HG03457 (cell line): ENCODE data around the gene FXR2.
"Not testable (repeated sequence)": the region's sequence is repeated elsewhere in the genome, so short reads cannot be mapped to it uniquely, and the experiment has no call there.

Source experiments
- ATAC-seq: cut with Tn5 transposase; IDR thresholded peaks from one replicate; pipeline ENCODE4 v1.9.1; 2021; ENCODE audit warnings: moderate number of reproducible peaks; ENCODE audit not compliant: unreplicated experiment

FXR2 gene

DNA sequence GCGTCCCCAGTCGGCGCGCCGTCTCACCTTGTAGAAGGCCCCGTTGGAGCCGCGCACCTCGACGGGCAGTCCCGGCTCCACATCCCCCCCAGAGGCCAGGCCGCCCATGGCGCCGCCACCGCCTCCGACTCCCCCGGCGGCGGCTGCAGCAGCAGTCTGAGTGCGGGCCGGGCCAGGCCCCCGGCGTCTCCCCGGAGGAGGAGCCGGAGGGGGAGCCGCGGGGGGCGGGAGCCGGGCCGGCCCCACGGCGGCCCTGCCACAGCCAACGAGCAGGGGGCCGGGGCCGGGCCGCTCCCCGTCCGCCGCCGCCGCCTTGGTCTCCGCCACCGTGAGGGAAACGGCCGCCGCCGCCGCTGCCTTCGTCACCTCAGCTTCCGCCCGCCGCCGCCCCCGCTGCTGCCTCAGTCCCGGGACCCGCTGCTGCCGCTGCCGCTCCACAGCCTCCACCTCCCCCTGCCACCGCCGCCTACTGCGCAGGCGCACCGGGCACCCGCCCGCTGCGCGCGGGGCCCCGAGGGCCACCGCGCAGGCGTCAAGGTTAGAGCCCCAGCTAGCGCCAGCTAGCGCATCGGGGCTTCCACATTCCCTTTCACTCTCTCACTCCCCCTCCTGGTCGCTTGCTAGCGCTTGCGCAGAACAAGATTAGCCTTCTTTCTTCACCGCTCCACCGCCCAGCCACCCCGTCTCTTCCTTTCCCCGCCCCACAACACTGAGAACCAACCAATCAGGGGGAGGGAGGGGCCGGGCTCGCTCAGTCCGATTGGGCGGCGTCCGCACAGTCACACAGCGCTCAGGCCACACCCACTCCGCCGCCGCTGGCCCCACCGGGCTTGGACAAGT, at the start of gene FXR2:
FXR2 (minus strand) TSS at position 473 of the 840 bp plus-strand sequence; CDS start at position 108, 365 bp downstream.
- ATAC-seq, result peak; percentile 78

DNA sequence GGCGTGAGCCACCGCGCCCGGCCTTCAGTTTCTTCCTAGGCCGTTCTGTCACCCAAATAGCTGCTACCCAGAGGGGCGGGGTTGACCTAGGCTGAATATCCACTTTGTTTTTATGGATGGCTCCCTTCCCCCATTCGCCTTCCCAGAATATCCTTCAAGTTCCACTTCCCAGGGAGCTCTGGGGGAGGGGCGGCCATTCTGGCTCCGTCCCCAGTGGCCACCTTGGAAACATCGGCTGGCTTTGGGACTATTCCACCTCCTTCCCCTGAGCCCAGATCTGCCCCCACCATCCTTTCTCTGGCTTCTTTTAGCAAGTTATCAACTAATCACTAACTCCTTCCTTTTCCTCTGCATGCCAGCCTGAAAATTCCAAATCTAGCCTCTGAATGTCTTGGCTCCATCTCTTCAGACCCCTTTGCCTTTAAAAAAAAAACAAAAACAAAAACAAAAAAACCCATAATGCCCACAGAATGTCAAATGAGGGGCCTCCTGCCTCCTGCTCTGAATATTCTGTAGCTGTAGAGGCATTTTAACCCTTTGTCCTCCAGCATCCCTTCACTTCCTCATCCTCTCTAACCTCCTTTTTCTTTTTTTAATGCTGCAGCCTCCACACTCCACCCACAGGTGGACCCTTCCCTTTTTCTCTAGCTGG, 42.4 kb upstream of the FXR2 start:
- no peak for ATAC-seq

DNA sequence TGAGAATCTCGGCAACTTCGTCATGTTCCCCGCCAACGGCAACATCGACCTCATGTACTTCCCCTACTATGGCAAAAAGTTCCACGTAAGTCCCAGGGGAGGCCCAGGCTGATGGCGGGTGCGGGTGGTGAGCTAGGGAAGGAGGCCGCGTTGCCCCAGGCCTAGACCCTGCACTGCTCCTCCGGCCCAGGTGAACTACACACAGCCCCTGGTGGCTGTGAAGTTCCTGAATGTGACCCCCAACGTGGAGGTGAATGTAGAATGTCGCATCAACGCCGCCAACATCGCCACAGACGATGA, 40.8 kb upstream of the FXR2 start:
- ATAC-seq, result no peak

DNA sequence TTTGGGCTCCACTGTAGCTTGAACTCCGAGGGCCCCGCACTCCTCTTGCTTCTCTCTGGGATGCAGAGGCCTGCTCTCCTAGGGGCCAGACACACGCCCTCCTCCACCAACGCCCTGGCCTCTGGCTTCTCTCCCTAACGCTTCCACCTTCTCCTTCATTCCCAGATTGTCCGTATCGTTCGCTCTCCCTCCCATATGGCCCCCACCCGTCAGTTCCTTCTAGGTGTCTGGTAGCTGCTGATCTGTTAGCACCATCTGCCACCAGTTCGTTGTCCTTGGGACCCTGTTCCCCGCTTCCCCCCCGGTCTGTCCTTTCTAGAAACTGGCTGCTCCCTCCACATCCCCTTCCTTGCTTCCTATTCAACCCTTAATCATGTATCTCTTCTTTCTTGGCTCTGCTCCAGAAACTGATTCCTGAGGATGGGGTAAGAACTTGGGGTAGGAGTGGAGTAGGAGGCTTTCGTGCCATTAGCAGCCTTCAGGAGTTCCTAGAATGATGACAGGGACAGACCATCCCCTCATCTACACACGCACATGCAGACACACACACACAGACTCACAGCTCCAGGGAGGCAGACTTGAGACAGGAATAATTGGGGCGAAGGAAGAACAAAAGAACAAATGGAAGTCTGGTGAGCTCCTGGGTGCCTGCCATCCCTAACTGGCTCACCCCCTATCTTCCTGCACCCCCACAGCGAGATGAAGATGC, 40.3 kb upstream of the FXR2 start:
- ATAC-seq, result no peak

DNA sequence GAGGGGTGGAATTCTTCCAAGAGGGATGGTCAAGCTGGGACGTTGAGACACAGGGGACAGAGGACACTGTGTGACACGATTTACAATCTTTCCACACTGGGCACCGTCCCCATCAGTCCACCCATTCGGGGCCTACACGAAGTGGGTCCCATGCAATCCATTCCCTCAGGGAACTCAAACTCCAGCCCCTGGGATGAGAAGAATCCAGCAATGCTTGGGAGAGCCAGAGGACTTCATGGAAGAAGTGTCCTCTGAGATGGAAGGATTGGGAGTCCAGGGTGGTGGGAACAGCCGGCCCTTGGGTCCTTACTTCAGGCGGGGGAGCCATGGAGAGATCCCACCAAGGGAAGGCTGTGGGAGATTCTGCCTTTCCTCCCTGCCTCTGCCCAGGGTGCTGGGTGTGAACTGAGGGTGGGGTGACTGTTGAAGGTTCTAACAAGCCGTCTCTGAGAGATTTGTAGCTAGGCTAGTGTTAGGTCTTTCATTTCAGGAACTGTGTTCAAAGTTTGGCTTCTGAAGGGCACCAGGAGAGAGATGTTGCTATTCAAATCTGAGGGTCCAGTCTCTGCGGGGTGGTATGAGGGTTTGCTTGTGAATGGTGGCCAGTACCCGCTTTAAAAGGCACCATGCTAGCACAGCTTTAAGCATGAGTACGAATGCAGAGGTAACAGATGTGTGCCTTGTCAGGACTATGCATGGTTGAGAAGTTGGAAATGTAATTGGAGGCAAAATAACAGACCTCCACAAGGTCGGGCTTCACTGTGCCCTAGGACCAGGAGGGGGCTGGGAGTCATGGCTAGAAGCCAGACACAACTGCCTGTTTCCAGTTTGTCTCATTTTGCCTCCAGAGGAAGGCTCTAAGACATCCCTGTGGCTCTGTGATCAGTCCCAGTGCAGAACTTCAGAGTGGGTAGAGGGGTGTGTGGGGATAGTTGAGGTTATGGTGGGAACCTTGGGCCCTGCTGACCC, 38.0 kb upstream of the FXR2 start:
- ATAC-seq, result no peak

DNA sequence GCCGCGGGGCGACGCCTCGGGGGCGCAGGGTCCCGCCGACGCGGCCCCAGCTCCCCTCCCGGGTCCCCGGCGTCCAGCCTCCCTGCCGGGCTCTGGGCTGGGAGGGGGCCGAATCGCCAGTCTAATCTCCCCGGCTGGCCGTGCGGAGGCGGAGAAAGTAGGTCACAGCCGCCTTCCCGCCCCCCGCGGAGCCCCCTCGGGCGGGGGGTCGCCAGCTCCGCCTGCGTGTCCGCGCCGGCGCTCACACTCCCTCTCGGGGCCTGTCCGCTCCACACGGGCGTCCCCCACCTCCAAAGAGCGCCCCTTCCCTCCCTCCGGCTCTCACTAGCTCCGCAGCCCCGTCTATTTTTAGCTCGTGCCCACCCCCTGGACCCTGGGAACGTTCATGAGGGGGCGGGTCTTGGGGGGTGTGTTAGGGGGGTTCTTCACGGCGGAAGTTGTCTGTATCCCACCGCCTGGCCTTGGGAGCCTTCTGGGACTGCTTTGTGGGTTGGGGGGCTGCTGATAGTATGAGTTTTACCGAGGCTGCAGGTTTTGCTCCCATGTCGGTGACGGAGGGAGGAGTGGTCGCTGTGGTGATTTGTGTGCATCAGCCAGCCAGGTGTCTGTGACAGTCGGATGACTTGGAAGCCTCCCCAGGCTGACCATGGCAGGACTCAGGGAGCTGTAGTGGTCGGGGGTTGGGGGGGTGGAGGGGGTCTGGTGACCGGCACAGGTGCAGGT, 37.1 kb upstream of the FXR2 start:
- no peak for ATAC-seq

DNA sequence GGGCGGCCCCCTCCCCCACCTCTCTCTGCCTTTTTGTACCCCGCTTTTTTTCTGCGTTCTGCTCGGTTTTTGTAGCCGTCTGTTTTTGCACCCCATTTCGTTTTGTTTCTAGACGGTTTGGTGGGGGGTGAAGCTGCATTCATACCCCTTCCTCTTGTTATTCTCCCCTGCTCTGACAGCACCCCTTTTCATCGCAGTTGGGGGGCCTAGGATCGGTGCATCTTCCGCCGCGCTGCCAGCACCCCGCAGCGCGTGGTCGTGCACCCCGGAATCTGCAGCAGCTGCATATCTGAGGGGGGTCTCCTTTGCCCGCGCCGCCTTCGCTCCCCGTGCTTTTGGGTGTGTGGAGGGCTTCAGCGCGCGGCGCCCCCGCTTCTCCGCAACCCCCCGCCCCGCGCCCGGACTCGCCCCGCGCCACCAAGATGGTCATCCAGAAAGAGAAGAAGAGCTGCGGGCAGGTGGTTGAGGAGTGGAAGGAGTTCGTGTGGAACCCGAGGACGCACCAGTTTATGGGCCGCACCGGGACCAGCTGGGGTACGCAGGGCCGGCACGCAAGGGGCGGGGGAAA, 36.5 kb upstream of the FXR2 start:
- no peak for ATAC-seq

DNA sequence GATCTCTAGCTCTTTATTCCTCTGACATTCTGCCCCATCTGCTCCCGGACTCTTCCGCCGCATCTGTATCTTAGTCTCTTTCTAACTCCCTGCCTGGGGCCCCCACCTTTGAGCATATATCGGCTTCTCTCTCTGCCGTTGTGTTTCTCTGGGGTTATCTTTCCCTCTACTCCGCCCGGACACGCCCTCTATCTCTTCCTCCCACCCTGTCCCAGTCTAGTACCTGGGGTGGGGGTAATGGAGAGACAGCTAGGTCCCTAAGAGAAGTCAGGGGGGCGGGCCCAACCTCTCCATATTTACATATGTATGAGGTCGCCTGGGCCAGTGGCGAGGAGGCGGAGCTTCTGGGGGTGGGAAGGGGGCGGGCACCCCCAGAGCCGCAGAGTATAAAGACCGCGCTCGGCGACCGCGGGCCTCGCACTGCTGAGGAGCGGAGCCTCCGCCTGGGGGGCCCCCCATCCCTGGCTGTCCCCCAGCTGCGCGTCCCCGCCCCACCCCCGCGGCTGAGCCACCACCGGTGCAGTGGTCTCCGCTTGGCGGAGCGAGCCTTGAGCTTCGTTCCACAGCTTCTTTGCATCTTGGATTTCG, 35.9 kb upstream of the FXR2 start, which contains the start of gene ATP1B2:
ATP1B2 (plus strand) TSS at position 418 of the 588 bp plus-strand sequence. CDS start 593 bp downstream, outside the sequence.
- no peak for ATAC-seq

DNA sequence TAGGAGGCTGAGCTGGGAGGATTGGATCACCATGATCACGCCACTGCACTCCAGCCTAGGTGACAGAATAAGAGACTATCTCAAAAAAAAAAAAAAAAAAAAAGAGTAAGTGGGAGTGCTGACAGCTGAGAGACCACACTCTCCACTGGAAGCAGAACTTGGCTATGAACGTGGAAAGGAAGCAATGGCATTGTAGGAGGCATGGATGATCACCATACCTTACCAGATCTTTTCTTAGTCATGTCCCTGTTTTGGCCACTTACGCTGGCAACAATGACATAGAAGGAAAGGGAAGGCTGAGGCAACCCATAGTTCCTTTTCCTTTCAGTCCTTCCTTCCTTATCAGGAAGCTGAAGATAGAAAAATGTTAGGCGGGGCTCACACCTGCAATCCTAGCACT, 32.3 kb upstream of the FXR2 start:
- no peak for ATAC-seq

DNA sequence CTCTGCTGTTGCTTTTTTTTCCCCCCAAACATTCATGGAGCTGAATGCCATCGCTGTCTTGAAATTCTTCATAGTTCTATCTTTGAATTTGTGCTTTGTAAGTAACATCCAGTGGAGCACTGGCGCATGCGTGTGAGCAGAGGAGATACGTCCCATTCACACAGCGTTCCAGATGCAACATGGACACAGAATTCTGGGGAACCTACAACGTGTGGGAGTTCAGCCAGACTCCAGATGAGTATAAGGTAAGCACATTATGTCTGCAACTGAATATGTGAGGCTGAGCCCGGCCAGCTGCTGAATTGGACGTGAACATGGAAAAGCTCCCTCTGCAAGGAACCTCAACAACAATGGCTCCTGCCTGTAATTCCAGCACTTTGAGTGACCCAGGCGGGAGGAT, 31.8 kb upstream of the FXR2 start:
- ATAC-seq, result no peak

DNA sequence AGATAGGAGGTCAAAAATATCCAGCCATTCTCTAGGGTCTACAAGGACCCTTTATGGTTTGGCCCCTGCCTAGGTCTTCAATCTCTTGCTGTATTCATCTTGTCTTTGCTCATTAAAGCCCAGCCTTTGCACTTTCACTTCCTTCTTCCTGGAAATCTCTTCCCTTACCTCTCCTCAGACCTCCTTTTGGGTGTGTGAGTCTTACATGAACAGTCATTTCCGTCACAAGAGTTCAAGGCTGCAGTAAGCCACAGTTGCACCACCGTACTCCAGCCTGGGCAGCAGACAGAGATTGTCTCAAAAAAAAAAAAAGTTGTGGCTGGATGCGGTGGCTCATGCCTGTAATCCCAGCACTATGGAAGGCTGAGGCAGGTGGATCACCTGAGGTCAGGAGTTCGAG, 30.1 kb upstream of the FXR2 start:
- ATAC-seq, result no peak

DNA sequence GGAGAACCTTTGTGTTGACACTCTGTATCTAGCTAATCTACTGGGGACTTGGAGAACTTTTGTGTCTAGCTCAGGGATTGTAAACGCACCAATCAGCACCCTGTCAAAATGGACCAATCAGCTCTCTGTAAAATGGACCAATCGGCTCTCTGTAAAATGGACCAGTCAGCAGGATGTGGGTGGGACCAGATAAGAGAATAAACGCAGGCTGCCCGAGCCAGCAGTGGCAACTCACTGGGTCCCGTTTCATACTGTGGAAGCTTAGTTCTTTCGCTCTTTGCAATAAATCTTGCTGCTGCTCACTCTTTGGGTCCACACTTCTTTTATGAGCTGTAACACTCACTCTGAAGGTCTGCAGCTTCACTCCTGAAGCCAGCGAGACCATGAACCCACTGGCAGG, 26.9 kb upstream of the FXR2 start:
- ATAC-seq, result not testable (repeated sequence)

DNA sequence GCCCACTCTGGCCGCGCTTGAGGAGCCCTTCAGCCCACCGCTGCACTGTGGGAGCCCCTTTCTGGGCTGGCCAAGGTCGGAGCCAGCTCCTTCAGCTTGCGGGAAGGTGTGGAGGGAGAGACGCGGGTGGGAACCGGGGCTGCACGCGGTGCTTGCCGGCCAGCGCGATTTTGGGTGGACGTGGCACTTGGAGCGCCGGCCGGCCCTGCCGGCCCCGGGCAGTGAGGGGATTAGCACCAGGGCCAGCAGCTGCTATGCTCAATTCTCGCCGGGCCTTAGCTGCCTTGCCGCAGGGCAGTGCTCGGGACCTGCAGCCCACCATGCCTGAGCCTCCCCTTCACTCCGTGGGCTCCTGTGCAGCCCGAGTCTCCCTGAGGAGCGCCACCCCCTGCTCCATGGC, 26.1 kb upstream of the FXR2 start:
- no peak for ATAC-seq

DNA sequence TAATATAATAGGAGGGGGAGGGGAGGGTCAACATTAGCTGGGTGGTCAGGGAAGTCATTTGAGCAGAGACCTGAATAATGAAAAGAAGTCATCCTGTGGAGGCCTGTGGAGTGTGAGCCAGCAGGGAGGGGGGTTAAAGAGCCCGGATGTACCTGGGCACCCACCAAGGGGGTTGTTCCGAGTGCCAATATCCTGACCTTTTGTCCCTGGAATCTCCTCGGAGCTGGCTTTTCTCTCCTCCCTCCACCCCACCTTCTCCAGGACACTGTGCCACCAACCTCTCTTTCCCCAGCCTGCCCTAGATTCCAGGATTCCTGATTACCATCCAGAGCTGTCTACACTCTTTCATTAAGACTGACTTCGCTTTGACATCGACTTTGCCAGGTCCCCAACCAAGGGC, 21.5 kb upstream of the FXR2 start:
- no peak for ATAC-seq

DNA sequence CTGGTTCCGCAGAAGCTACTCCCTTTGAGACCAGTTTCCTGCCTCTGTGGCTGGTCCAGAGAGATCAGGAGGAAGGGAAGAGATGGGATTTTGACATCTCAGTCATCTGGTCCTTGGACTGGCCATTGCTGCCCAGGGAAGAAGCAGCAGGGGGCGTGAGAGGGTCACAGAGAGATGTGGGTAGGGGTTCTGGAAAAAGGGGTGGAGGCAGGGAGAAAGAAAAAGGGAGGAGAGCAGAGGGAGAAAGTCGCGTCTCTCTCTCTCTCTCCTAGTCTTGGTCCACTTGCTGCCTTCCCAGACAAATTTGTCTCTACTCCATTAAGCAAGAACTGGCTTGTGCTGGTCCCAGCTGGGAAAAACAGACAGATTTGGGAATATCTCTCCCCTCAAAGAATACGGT, 19.7 kb upstream of the FXR2 start:
- no peak for ATAC-seq

DNA sequence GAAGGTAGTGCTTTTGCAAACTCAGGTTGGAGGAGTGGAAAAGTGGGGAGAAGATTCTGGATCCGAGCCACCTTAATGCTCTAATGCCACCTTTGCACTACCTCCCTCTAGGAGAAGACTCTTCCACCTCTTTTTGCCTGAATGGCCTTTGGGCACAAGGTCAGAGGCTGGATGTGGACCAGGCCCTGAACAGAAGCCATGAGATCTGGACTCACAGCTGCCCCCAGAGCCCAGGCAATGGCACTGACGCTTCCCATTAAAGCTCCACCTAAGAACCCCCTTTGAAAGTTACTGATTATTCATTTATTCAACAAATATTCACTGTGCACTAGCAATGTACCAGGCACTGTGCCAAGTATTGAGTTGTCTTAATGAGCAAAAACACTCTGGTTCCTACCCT, 18.4 kb upstream of the FXR2 start:
- ATAC-seq, result no peak

DNA sequence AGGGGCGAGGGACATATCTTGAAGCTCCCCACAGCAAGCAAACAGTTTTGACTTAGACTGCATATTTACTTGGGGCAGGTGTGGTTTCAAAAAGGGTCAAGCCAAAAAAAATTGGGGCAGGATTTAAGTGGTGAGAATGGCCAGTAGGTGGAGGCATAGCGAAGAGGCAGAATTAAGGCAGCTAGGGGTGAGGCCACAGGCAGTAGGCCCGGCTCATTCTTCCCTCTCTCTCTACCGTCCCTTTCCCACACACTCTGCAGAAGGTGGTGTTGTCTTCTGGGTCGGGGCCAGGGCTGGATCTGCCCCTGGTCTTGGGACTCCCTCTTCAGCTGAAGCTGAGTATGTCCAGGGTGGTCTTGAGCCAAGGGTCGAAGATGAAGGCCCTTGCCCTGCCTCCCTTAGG, 17.8 kb upstream of the FXR2 start:
- ATAC-seq, result no peak

DNA sequence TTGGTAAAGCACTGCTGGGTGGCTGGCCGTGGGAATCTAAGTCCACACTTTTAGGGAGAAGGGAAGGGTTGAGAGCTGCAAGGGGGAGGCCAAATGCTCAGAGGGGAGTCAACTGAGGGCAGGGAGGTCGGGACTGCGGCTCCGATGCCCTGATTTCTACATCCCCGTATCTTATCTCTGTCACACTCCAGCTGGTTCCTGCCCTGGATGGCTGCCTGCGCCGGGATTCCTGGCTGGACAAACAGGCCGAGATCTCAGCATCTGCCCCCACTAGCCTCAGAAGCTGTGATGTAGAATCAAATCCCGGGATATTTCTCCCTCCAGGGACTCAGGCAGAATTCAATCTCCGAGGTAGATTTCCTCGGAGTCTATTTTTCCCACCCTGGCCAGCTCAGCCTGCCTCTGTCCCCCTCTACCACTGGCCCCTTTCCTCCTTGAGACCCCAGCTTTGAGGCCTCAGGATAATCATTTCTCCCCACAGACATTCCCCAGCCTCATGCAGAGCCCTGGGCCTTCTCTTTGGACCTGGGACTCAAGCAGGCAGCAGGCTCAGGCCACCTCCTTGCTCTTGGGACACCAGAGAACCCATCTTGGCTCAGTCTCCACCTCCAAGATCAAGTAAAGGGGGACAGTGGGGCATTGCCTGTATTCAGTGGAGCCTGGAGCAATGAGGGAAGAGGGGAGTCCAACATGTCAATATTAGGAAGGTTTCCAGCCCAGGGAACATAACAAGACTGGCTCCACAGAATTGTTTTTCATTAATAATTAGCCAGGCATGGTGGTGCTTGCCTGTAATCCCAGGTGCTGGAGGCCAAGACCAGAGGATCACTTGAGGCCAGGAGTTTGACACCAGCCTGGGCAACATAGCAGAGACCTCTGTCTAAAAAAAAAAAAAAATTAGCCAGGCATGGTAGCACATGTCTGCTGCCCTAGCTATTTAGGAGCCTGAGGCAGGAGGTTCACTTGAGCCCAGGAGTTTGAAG, 17.0 kb upstream of the FXR2 start:
- no peak for ATAC-seq
